GM12801 (cell line): ENCODE results near the gene PARVA.

Experiments
- TF ChIP-seq, protein P1 (sequence below): IDR thresholded peaks from one replicate; pipeline ENCODE4 v1.5.1; 2011; ENCODE audit warnings: control low read depth; ENCODE audit not compliant: insufficient read length; ENCODE audit errors: extremely low read depth

The PARVA gene, protein sequence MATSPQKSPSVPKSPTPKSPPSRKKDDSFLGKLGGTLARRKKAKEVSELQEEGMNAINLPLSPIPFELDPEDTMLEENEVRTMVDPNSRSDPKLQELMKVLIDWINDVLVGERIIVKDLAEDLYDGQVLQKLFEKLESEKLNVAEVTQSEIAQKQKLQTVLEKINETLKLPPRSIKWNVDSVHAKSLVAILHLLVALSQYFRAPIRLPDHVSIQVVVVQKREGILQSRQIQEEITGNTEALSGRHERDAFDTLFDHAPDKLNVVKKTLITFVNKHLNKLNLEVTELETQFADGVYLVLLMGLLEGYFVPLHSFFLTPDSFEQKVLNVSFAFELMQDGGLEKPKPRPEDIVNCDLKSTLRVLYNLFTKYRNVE

DNA sequence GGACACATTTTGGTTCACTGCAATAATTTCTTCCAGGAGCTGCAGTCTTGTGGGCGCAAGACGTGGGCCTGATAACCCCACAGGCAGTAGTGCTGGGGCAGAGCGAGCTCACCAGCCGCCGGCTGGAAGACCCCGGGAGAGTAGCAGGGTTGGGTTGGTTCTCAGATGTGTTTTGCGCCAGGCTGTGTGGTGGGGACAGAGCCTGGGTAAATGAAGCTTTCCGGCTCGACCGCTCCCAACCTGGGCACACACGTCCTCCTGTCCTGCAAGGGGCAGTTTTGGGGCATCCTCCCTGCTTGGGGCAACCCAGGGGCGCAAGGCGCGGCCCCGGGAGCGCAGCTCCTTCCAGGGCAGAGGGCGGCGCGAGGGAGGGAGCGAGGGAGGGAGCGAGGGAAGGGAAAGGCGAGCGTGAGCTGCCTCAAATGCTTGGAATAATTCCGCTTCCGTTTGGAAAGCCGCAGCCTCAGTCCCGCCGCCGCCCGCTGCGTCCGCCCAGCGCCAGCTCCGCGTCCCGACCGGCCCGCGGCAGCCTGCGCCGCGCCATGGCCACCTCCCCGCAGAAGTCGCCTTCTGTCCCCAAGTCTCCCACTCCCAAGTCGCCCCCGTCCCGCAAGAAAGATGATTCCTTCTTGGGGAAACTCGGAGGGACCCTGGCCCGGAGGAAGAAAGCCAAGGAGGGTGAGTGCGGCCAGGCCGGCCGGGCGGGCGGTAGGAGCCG lies at the start of gene PARVA:
TSS of gene PARVA (plus strand) at position 466 of the 718 bp plus-strand sequence. CDS start at position 543, 77 bp downstream.
- TF ChIP-seq, protein P1, sequence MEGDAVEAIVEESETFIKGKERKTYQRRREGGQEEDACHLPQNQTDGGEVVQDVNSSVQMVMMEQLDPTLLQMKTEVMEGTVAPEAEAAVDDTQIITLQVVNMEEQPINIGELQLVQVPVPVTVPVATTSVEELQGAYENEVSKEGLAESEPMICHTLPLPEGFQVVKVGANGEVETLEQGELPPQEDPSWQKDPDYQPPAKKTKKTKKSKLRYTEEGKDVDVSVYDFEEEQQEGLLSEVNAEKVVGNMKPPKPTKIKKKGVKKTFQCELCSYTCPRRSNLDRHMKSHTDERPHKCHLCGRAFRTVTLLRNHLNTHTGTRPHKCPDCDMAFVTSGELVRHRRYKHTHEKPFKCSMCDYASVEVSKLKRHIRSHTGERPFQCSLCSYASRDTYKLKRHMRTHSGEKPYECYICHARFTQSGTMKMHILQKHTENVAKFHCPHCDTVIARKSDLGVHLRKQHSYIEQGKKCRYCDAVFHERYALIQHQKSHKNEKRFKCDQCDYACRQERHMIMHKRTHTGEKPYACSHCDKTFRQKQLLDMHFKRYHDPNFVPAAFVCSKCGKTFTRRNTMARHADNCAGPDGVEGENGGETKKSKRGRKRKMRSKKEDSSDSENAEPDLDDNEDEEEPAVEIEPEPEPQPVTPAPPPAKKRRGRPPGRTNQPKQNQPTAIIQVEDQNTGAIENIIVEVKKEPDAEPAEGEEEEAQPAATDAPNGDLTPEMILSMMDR = no peak

DNA sequence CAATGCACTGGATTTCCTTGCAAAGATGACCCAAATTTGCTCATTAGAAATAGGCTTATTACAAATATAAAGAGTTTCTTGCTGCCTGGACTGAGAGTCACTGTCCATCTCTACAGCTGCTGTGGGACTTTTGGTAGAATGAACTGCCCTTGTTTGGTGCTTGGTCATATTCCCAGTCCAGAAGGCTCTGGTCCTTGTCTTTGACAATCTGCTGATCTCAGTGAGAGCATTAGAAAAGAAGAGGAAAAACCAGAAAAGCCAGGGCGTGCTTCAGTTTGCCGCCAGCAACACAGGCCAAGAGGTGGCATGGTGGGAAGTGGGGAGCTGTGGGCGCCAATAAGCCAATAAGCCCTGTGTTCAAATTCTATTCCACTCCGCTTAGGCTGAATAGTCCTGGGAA lies 48.2 kb upstream of the PARVA start:
- TF ChIP-seq, protein P1 = no peak

DNA sequence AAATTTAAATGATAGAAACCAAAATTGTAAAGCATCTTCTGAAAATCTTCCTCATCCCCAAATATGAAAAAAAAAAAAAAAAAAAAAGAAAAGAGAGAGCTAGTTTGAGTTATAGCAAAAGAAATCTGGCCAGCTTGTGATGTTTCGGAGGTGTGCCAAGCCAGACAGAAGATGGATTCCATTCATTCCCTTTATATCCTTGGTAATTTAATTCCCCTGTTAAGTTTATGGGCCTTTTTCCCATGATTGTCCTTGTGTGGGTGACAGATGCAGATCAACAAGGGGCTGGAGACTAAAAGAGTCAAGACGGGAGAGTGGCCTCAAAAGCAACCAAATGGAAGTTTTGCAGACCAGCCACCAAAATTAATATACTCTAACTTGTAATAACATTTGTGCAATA lies 47.6 kb upstream of the PARVA start:
- TF ChIP-seq, protein P1 = no peak

DNA sequence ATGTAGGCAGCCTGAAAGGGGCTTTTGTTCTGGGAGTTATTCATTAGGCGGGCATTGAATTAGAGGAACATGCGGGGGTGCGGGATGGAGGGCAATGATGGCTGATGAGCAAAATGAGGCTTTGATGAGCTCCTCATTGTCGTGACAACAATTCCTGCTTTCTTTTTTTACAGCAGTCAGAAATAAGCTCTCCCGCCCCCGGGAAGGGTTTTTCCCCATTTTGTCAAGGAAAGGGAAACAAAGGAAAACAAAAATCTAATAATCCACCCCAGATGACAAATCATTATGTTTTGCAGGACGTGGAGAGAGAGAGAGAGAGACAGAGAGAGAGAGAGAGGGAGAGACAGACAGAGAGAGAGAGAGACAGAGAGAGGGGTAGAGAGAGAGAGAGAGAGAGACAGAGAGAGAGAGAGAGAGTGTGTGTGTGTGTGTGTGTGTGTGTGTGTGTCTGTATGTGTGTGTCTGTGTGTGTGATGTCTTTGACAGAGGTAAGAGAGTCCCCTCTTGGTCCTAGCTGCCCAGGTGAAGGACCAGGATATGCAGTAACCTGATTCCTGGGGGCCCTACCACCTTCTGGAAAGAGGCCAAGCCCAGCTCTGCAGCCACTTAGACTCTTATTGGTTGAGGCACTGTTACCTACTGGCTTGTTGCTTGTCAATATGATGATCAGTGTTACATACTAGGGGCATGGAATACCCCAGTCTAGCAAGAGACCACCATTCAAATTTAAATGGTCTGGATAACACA lies 46.7 kb upstream of the PARVA start:
- TF ChIP-seq, protein P1 = no peak

DNA sequence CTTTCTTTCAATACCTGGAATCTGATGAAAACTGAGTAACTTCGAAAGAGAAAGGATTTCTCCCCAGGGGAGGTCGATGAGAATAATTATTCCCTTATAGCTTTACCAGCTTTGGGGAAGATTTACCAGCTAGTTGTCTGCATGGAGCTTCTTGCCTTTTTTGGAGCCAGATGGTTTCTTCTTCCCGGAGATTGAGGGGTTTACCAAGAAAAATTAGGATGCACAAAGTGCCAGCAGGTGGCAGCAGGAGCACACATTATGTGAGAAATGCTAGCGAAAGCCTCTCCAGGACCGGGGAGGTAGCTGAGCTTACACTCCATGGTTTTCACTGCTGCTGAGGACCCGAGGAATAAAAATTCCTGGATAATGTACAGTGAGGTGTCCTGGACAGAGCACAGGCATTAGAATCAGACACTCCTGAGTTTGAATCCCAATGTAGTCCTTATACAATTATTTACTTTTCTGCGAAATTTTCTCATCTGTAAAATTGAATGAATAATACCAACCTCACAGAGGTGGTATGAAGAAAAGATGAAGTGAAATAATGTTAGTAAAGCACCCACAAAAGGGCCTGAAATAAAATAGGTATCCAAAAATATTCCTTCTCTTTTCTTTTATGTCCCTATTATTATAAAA lies 46.0 kb upstream of the PARVA start:
- TF ChIP-seq, protein P1 = no peak

DNA sequence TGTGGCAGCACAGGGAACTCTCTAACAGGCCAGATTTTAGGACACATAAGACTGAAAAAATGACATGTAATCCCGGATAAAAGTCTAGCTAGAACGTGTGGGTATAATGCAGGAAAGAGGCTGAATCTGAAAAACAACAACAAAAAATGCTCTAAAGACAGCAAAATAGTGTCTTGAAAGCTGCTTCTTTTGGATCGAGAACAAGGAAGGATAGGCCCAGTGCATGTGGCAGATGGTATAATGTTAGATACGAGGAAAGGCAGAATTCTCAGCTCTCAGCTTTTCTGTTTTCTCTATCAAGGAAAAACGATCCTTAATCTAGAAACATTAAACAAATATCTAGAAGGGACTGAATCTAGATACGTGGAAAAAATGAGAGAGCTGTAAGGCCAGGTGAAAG lies 33.8 kb upstream of the PARVA start:
- TF ChIP-seq, protein P1 = no peak

DNA sequence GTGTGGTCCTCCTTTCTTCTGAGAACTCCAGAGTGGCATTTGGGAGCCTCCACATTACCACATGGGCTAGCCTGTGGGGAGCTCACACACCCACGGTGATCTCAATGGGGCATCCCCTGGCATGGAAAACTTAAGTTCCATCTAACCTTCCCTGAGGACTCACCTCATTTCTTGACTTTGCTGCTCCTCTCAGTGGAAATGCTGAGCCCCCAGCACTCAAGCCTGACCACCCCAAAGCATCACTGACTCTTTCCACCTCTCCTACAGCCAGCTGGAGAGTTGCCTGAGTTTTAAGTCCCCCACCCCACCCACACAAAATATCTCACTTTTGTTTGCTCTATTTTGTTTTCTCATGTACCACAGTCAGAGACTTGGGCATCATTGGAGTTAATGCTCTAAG lies 23.8 kb upstream of the PARVA start:
- TF ChIP-seq, protein P1 = no peak
